CD4-positive, alpha-beta T cell treated with Interleukin-10 for 1 hour (primary cell): ENCODE data around the gene PLAAT2.
"Not testable (repeated sequence)": the region's sequence is repeated elsewhere in the genome, so short reads cannot be mapped to it uniquely, and the experiment has no call there.

ENCODE experiments used
- DNase-seq: peaks from one replicate; pipeline ENCODE4 v3.0.0-alpha.2; 2020

PLAAT2 gene

GRCh38 chr11:63547061-63547460, 16.1 kb downstream of the PLAAT2 start:
- DNase-seq, result no peak

GRCh38 chr11:63543711-63544110, 19.5 kb downstream of the PLAAT2 start:
- DNase-seq, result no peak

DNA sequence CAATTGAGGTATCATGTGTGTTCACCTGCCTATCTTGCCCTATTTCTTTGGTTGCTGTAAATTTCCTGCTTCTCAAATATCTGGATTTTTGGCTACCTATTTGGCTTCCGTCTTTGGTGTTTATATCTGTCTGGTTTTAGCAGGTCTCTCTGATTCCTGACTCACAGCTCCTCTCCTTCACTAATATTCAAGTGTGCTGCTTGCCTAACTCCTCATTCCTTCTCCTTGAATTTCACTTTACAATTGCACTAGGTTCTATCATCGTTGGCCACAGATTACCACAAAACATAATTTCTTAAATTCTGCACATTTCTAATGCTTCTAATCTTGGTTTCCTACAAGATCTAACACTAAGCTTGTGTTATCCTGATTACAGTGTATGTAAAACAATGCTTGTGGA, 20.7 kb downstream of the PLAAT2 start:
- DNase-seq, result not testable (repeated sequence)

DNA sequence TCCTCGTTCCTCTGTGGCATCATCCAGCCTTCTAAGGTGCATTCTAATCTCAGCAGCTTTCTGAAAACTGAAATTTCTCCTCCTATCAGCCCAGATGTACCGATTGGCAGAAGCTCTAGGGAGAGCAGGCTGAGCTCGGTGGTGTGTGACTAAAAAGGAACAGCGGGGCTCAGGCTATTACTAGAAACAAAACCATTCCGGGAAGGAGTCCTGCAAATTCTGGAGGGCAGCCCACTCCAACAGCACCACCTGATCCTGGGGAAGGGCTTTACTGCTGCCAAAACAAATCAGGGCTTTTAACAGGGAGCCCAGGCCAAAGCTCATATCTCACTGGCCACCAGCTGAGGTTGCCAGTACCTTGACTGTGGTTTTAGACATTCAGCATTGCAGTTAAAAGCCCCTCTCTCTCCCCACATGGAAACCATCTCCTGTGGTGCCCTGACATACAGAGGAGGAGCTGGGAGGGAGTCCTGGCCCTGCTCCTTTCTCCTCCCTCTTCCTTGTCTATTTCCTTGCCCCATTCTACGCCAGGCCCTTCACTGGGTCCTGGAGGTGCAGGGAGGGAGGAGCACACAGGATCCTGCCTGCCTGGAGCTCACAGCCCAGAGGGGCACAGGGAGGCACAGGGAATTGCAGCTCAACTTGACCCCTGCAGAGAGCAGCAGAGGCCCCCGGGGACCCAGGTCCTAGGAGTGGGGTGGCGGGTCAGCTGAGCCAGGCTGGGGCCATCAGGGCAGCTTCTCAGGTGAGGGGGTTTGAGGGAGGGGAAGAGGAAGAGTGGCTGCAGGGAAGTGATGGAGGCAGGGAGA, 25.7 kb downstream of the PLAAT2 start:
- DNase-seq, result peak; percentile 24

- peak; percentile 68 for DNase-seq
Observed at GRCh38 chr11:63536669-63537292, 26.4 kb downstream of the PLAAT2 start, which contains the start of gene PLAAT4. TSS of gene PLAAT4 (plus strand) at chr11:63536808. CDS start at chr11:63536869, 61 bp downstream.

DNA sequence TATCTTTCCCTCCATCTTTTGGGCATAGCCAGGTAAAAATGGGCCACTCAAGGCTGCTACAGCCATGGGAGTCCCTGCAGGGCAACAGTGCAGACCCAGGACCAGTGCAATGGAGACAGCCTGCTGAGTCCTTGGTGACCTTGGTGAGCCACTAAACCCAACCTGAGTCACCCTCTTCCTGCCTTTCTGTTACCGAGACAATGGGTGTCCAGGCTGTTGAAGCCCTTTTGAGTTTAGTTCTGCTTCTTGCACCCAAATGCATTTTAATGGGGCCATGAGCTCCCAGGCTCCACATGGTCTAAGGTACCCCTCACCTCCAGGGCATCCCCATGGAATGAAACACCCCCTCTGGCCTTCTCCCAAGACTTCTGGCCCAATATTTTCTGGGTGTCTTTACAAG, 27.4 kb downstream of the PLAAT2 start:
- peak; percentile 47 for DNase-seq

DNA sequence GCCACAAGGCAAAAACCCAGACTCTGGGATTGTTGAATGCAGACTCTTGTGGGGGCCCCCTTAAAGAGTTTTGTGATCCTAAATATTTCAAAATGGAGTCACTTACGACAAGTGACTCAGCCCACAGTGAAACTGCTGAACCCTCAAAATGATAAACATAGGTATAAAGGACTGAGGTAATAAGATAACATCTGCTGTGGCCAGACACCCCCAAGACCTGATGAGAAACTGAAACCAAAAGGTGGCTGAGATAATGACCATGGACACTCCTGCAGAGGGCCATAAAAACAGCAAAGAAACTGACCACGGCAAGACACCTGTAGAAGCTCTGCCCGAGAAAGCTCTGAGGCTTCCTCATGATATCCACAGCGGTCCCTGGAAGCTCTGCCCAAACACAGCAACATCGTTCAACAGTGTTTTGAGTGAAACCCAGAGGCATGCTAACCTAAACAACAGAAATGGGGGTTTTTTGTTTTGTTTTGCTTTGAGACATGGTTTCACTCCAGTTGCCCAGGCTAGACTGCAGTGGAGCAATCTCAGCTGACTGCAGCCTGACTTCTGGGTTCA, 28.2 kb downstream of the PLAAT2 start:
- peak; percentile 50 for DNase-seq

DNA sequence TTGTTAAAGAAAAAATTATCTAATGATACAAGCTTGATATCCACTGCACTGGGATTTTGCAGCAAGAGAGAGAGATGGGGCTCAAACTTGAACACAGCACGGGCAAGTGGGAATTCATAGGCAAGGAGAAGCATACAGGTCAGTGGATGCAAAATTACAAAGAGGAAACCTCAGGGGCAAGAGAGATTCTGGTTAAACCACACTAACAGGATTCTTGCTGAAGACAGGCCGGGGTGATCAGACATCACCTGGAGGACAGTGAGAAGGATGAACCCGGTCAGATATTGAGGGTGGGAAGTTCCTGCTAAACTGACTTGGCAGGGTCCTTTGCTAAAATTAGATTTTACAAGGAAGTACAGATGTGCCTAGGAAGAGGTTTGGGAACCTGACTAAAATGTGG, 29.1 kb downstream of the PLAAT2 start:
- no peak for DNase-seq

GRCh38 chr11:63532799-63533475, 30.2 kb downstream of the PLAAT2 start:
- DNase-seq, result no peak

GRCh38 chr11:63532117-63532516, 31.1 kb downstream of the PLAAT2 start:
- no peak for DNase-seq

- DNase-seq, result peak; percentile 87
Observed at GRCh38 chr11:63531074-63531792, 31.9 kb downstream of the PLAAT2 start.

- no peak for DNase-seq
Observed at GRCh38 chr11:63530021-63530420, 33.2 kb downstream of the PLAAT2 start.

DNA sequence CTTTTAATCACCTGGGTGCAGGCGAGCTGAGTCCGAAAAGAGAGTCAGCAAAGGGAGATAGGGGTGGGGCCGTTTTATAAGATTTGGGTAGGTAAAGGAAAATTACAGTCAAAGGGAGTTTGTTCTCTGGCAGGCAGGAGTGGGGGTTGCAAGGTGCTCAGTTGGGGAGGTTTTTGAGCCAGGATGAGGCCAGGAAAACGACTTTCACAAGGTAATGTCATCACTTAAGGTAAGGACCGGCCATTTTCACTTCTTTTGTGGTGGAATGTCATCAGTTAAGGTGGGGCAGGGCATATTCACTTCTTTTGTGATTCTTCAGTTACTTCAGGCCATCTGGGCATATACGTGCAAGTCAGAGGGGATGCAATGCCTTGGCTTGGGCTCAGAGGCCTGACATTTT, 33.8 kb downstream of the PLAAT2 start:
- not testable (repeated sequence) for DNase-seq

DNA sequence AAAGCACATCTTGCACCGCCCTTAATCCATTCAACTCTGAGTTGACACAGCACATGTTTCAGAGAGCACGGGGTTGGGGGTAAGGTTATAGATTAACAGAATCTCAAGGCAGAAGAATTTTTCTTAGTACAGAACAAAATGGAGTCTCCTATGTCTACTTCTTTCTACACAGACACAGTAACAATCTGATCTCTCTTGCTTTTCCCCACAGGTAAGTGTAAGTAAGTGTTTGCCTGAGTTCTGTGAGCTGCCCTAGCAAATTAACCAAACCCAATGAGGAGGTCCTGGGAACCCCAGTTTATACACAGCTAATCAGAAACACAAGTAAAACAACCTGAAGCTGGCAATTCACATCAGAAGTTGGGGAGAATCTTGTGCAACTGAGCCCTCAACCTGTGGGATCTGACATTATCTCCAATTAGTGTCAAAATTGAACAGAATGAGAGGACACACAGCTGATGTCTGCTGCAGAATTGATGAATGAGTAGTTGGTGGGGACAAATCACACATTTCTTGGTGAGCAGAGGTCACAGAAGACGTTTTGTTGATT, 34.4 kb downstream of the PLAAT2 start:
- not testable (repeated sequence) for DNase-seq

GRCh38 chr11:63528156-63528555, 35.0 kb downstream of the PLAAT2 start:
- DNase-seq, result not testable (repeated sequence)

GRCh38 chr11:63527667-63528066, 35.5 kb downstream of the PLAAT2 start:
- no peak for DNase-seq

DNA sequence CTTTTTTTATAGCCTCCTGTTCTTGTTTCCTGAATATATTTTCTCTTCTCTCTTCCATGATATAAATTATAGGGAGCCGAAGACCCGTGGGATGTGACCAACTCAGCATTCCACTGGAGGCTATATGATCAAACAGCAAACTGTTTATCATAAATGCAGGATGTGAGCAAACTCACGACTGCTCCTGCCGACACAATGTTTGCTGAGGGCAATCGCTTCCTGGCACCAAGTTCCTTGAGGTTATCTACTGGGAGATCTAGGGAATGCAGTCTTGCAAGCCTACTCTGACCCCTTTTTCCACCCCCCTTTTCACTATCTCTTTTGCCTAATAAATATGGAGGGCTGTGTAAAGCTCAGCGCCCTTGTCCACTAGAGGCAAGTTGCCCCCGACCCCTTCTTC, 40.0 kb downstream of the PLAAT2 start:
- no peak for DNase-seq

DNA sequence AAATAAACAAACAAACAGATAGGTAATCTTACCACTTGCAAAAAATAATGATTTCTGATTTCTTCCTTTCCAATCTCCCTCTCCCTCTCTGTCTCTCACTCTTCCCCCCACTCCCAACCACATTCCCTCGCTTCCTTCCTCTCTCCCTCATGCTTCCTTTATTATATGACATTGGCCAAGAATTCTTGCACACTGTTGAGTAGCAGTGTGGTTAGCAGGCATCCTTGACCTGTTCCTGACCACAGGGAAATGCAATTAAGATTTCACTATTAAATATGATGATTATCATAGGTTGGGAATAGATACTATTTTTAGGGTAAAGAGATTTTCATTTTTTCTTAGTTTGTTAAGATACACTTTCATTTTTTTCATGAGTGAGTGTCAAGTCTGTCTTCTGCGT, 41.3 kb downstream of the PLAAT2 start:
- no peak for DNase-seq

DNA sequence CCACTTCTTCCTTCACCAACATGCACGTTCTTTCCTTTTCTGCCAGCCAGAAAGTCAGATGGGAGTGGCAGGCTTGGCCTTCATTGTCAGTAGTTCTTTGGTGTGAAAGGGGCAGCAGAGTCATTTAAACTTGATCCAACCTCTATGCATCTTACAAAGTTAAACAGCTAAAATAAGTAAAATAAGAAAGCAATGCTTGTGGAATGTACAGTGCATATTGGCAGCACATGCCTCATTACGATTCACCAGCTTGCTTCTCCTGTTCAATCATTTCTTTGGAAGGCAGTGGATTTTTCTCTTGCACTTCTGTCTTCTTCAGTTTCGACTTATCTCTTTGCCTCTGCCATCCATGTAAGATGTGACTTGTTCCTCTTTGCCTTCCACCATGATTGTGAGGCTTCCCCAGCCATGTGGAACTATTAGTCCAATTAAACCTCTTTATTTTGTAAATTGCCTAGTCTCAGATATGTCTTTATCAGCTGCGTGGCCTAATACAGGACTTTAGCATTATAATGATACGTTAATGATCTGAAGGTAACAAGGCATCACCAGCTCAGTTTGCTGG, 42.5 kb downstream of the PLAAT2 start:
- DNase-seq, result no peak

GRCh38 chr11:63518548-63518947, 44.6 kb downstream of the PLAAT2 start:
- DNase-seq, result peak; percentile 45

DNA sequence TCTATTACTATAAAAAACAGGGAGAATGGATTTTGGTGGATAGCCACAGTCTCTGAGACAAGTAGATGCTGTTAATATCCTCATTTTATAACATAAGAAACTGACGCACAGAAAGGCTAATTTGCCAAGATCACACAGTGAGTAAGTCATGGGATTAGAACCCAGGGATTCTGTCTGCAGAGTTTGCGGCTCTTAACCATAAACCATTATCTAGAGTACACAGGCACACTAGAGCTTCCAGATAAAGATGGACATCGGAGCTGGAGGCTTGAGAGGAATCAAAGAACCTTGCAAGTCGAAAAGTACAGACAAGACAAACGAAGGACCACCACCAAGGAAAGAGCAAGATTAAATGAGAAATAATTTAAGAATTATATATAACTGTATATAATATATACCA, 46.0 kb downstream of the PLAAT2 start:
- DNase-seq, result no peak

DNA sequence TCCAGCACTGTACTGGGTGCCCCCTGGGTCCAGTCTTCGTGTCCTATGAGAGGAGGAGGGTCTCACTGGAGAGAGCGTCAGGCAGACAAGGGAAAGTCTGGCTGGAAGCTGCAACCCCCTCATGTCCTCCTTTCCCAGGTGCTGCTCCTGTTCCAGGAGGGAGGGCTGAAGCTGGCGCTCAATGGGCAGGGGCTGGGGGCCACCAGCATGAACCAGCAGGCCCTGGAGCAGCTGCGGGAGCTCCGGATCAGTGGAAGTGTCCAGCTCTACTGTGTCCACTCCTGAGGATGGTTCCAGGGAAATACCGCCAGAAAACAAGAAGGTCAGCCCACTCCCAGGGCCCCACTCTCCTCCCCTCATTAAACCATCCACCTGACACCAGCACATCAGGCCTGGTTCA, 47.1 kb downstream of the PLAAT2 start:
- DNase-seq, result no peak
